Measurements from ENCODE around the gene PHETA1.

Gene PHETA1

GRCh38 chr12:111322336-111323250 is 46.3 kb downstream of the PHETA1 start:
- no peak for DNase-seq (ENCODE audit: low spot score)

DNA sequence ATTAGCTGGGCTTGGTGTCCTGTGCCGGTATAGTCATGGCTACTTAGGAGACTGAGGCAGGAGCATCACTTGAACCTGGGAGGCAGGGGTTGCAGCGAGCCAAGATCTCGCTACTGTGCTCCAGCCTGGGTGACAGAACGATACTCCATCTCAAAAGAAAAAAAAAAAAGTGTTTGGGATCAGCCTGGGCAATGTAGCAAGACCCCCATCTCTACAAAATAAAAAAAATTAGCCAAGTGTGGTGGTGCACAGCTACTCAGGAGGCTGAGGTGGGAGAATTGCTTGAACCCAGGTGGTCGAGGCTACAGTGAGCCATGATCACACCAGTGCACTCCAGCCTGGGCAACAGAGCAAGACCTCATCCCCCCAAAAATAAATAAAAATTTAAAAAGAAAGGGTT is 47.6 kb downstream of the PHETA1 start:
- DNase-seq (ENCODE audit: low spot score): no peak

DNA sequence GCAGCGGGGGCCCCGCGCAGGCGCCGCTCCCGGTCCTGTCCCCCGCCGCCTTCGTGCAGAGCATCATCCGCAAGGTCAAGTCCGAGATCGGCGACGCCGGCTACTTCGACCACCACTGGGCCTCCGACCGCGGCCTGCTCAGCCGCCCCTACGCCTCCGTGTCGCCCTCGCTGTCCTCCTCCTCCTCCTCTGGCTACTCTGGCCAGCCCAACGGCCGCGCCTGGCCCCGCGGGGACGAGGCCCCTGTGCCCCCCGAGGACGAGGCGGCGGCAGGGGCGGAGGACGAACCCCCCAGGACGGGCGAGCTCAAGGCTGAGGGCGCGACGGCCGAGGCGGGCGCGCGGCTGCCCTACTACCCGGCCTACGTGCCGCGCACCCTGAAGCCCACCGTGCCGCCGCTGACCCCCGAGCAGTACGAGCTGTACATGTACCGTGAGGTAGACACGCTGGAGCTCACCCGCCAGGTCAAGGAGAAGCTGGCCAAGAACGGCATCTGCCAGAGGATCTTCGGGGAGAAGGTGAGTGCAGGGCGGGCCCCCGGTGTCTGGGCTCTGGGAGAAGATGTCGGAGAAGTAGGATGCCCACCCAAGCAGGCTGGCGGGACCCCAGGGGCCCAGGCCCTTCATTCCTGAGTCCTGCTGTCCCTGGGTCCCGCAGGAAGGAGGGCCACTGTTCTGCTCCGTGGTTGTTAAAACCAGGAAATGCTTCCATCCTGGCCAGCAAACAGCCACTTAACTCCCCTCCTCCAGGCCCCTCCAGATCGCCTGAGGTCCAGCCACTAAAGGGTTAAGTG is 48.4 kb downstream of the PHETA1 start:
- no peak for DNase-seq (ENCODE audit: low spot score)

- no peak for DNase-seq (ENCODE audit: low spot score)
Measured at GRCh38 chr12:111319600-111320257, 49.2 kb downstream of the PHETA1 start.

DNA sequence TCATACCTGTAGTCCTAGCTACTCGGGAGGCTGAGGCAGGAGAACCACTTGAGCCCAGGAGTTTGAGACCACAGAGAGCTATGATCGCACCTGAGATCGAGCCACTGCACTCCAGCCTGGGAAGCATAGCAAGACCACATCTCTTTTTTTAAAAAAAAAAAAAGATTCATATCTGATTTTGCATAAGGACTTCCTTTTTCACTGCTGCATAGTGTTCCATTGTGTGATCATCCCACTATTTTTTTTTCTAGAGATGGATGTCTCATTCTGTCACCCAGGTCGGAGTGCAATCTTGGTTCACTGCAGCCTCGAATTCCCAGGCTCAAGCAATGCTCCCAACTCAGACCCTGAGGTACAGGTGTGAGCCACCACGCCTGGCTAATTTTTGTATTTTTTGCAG is 50.4 kb downstream of the PHETA1 start:
- no peak for DNase-seq (ENCODE audit: low spot score)

DNA sequence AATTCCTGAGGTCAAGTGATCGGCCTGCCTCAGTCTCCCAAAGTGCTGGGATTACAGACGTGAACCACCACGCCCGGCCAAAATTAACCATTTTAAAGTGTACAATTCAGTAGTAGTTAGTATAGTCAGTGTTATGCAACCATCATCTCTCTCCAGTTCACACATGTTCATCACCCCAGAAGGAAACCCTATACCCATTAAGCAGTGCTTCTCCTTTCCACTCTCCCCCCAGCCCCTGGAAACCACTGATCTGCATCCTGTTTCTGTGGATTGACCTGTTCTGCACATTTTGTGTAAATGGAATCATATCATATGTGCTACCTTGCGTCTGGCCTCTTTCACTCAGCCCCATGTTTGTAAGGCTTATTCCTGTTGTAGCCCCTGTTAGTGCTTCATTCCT is 52.2 kb downstream of the PHETA1 start:
- DNase-seq (ENCODE audit: low spot score): no peak

DNA sequence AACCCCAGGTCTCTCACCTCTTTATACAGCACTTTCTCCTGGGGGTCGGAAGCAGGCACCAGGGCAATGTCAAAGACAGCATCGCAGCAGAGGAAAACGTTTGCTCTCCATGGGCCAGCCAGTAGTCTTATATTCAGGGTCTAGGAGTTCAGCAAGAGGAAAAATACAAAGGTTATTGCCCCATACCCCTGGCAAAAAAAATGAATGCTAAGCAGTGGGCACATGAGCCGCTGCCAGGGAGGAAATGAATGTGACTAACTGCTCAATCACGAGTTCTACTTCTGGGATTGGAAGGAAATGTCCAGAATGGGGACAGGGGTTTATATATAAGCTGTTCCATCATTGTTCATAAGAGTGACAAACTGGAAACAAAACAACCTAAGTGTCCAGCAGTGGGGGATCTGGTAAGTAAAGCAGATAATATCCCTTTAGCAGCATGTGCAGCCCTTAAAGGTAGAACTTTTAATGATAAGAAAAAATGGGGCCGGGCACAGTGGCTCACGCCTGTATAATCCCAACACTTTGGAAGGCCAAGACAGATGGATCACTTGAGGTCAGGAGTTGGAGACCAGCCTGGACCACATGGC is 53.8 kb downstream of the PHETA1 start:
- DNase-seq (ENCODE audit: low spot score): no peak

DNA sequence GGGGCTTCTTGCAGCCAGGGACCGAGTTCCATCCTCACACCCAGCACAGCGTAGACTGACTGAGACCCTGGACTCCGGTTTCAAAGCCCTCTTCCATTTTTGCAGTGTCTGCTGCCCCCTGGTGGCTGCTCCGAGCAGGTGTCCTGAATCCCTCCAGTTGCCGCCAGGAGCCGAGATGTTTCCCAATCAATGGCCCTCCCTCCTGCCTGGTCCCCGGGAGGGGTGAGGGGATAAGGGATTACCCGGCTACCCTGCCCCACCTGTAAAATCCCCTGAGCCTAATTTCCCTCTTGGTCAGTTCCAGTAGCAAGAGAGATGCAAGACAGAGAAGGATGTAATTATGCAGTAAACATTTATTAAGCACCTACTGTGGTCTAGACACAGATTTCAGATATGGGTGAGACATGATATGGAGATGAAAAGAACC is 55.0 kb downstream of the PHETA1 start:
- peak; percentile 61 for DNase-seq (ENCODE audit: low spot score)

- DNase-seq (ENCODE audit: low spot score): no peak
Measured at GRCh38 chr12:111312708-111313107, 56.2 kb downstream of the PHETA1 start.

DNA sequence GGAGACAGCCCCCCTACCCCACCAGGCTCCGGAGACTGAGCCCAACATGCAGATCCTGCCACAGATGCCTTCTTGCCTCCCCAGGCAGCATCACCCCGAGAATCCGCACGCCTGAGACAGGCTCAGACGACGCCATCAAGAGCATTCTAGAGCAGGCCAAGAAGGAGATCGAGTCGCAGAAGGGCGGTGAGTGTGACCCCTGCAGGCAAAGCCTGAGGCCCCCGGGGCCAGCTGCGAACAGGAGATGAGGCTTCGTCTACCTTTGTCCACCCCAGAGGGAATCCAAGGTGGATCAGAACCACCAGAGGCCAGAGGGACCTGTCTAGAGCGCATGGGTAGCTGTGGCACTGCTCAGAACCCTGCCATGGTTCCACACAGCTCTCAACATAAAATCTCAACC is 56.9 kb downstream of the PHETA1 start:
- no peak for DNase-seq (ENCODE audit: low spot score)

DNA sequence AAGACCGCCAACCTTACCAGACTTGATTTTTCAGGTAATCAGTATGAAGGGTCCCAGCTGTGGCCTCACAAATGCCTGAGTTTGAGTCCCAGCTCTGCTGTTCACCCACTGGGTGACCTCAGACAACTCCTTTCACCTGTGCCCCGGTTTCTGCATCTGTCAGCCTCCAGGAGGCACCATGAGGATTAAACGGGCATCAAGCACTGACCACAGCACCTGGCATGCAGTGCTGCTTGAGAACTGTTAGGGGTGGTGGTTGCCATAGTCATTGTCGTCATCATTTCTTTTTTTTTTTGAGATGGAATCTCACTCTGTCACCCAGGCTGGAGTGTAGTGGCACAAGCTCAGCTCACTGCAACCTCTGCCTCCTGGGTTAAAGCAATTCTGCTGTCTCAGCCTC is 57.9 kb downstream of the PHETA1 start:
- DNase-seq (ENCODE audit: low spot score): no peak
